GM19025 (cell line): Measurements from ENCODE around the gene GNA14.

Source experiments
- ATAC-seq: cut with Tn5 transposase; IDR thresholded peaks from one replicate; pipeline ENCODE4 v1.9.1; 2021; ENCODE audit warnings: mild to moderate bottlenecking, low read depth, moderate library complexity; ENCODE audit not compliant: unreplicated experiment

The GNA14 gene

DNA sequence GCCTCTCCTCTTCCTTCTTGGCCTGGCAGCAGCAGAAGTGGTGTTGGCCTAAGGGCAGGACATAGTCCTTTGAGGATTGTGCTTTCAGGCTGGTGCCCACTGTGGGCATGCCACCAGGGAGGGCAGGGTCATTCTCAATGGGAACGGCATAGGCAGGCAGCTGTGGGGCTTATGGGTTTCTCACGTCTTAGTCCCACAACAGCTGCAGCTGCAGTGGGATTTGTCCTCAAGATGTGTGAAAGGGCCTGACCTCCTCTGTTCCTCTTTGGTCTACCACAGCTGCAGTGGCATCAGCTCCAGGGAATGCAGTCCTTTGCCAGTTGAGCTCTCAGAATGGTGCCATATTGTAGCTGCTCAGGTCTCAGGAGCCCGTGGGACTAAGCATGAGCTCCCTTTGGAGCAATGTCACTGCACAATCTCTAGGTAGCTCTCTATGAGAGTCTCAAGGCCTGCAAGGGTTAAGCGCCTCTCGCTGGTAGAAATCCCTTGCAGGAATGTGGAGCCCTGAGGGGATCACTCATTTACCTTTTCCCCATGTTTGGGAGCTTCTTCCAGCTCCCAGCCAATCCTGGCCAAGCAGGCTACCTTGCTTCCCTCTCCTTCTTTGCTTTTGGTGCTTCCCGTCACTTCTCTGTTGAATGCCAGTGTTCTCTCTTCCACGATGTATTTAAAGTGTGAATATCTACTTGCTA, 104.8 kb downstream of the GNA14 start:
- no peak for ATAC-seq

GRCh38 chr9:77541600-77541999, 106.5 kb downstream of the GNA14 start:
- ATAC-seq, result no peak

DNA sequence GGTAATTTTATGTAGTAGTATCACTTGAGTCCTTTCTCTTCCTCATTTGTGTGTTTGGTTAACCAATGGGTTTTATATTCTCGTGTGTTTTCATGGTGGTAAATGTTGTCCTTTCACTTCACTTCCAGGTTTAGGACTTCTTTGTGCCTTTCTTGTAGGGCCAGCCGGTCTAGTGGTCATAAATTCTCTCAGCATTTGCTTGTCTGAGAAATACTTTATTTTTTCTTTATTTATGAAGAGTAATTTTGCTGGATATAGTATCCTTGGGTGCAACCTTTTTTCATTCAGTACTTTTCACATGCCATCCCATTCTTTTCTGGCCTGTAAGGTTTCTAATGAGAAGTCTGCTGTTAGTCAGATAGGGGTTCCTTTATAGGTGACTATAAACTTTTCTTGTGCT, 107.1 kb downstream of the GNA14 start:
- ATAC-seq, result no peak

- no peak for ATAC-seq
Observed at GRCh38 chr9:77534376-77535057, 113.6 kb downstream of the GNA14 start.

GRCh38 chr9:77533671-77534070, 114.5 kb downstream of the GNA14 start:
- no peak for ATAC-seq

GRCh38 chr9:77532607-77533006, 115.5 kb downstream of the GNA14 start:
- ATAC-seq, result no peak

DNA sequence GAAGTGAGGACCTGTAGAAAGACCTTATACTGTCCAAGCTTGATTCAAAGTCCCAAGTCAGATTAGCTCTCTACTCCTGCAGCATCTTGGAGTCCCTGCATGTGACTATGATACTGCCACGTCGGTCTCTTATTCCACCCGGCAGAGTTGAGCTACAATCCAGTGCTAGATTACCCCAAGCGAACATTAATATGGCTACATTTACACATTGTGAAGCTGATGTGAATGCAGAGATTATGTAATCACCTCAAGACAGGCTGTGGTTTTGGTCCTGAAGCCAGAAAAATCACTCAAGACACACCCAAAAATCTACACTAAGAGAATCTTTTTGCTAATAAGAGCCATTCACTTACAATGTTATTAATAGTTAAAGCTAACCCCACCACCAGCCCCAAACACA, 116.7 kb downstream of the GNA14 start:
- no peak for ATAC-seq

DNA sequence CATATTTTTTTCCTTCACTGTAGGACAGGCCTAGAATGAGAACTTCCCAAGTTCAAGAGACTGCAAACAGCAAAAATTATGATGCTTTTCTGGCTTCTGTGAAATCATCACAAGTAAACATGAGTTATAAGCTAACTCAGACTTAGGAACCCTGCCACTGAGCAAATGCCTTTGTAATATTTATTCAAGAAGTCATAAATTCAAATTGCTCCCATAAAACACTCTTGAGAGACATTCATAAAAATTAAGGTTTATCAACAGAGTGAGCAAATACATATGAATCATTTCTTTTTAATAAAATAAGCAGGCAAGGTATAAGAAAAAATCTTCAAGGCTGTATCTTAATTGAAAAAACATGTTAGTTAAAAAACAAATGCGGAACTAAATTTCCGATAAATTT, 124.2 kb downstream of the GNA14 start:
- ATAC-seq, result no peak

DNA sequence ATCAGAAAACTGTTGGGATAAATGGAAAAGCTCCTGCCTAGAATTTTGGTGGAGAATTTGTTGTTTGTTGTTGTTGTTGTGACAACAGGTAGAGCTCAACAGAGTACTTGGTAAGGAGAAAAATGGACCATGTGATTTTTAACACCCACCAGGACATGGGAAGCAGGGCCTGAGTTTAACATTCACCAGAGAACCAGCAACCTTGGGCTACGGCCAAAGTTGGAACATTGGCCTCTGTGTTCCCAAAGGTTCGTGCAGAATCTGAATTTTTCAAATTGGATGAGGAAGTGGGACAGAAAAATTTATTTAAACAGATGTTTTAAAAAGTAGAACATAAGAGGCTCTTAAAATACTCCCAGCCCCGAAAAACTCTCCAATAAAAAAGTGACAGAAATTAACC, 127.0 kb downstream of the GNA14 start:
- ATAC-seq, result no peak

GRCh38 chr9:77518688-77519087, 129.4 kb downstream of the GNA14 start:
- ATAC-seq, result no peak

- ATAC-seq, result no peak
Observed at GRCh38 chr9:77516781-77517180, 131.3 kb downstream of the GNA14 start.

- ATAC-seq, result no peak
Observed at GRCh38 chr9:77514886-77515711, 133.0 kb downstream of the GNA14 start.

DNA sequence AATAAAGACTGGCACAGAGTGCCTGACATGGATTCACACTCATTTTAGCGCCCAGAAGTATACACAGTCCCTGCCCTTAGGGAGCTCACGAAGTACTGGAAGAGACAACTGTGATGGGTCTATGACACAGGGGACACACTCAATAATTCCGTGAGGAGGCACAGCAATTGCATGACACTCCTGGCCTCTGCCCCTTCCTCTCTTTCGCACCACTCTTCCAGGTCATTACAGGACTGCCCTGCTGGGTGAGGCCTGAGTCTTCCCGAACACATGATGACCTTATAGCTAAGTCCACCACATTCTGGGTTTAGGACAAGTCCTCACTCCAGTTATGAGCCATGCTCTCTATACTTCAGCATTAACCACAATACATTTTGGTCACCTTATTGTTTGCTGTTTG, 134.7 kb downstream of the GNA14 start:
- no peak for ATAC-seq

DNA sequence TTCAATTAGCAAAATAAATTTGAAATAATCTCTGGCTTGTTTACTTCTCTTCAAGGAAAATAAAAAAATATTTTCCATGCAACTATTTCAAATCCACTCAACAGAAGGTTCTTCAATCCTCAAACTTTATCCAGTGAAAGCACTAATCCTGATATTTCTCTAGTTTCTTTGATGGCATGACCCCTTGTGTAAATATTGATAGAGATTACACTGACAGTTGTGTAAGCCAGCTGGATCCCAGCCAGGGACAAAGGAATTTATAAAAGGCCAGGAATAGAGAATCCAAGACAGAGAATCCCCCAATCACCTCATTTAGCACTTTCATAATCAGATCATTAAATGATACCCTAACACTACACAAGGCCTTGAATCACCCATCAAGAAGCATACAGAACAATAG, 135.2 kb downstream of the GNA14 start:
- no peak for ATAC-seq

GRCh38 chr9:77511525-77511924, 136.6 kb downstream of the GNA14 start:
- no peak for ATAC-seq

- ATAC-seq, result no peak
Observed at GRCh38 chr9:77510666-77511065, 137.5 kb downstream of the GNA14 start.

- ATAC-seq, result no peak
Observed at GRCh38 chr9:77508396-77508795, 139.7 kb downstream of the GNA14 start.

DNA sequence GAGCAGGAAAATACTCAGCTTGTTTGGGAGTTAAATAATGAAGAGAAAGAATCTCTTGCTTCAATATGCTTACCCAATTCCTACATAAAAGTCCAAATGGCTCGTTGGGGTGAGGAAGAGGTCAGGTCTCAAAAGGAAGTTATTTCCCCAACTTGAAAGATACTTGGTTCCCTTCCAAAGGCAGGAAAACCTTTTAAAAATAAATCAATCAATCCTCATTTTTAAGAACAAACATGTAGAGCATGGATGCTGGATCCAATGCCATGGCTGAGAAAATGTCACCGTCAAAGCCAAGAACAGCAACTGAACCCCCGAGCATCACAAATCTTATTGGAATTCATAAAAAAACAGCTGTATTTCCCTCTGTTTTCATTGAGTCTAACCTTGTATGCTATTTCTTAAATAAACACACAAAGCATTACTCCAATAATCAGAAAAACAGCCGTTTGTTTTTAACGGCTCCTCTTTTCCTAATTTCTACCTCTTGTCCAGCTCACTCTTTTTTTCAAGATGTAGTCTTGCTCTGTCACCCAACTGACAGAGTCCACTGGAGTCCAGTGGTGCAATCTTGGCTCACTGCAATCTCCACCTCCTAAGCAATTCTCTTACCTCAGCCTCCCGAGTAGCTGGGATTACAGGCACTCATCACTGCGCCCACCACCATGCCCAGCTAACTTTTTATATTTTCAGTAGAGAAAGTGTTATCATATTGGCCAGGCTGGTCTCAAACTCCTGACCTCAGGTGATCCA, 140.7 kb downstream of the GNA14 start:
- no peak for ATAC-seq

DNA sequence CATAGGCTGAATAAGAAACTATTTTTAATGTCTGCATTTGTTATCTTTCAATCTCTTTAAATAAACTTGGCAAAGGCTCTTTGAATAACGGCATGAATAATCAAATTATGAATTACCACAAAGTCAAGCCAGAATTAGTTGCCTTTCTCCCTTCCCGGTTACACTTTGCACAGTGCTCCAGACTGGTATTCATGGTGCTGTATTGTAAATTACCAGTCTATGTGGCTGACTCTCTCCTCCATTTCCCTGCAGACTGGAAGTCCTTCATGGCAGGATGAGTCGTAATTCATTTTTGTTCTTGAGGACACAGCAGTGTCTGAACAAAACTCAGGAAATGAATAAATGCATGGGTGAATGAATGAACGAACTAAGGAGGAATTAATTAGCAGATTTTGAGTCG, 142.9 kb downstream of the GNA14 start:
- no peak for ATAC-seq

DNA sequence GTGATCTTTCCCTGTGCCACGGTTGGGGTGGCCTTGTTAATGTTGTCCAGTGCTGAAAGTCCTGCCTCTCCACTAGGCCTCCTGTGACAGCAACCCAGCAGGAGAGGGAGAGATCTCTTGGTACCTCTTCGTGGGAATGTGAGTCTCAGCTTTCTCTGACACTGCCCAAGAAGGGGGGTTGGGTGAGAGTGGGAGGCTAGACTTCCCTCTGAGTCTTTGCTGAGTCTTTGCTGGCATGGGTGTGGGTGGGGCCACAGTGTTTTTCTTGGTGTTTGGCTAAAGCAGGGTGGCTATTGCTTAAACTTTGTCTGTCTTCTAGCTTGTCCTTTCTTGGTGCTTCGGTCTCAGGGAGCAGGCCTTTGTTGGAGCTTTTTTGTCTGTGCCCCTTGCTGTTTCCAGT, 145.6 kb downstream of the GNA14 start:
- ATAC-seq, result no peak

- no peak for ATAC-seq
Observed at GRCh38 chr9:77498891-77499290, 149.2 kb downstream of the GNA14 start.
